HUES64 (cell line): ENCODE results near the gene IGSF8.

Experiments
- H3K27ac ChIP-seq: 2 replicates; pipeline ENCODE4 v1.7.0; 2013; ENCODE audit warnings: low read depth, low read length, inconsistent platforms
- H3K27me3 ChIP-seq: 2 replicates; pipeline ENCODE4 v1.6.1; 2013; ENCODE audit warnings: mild to moderate bottlenecking, low read length; ENCODE audit not compliant: insufficient read depth
- H3K36me3 ChIP-seq: 2 replicates; pipeline ENCODE4 v1.6.1; 2013; ENCODE audit warnings: mild to moderate bottlenecking, low read length; ENCODE audit not compliant: insufficient read depth
- H3K4me1 ChIP-seq: 2 replicates; pipeline ENCODE4 v1.6.1; 2013; ENCODE audit warnings: mild to moderate bottlenecking, low read length, moderate library complexity; ENCODE audit not compliant: insufficient read depth
- H3K4me3 ChIP-seq: 2 replicates; pipeline ENCODE4 v1.5.1; 2013; ENCODE audit warnings: mild to moderate bottlenecking, low read length, moderate library complexity
- H3K9ac ChIP-seq: 2 replicates; pipeline ENCODE4 v1.6.1; 2013; ENCODE audit warnings: mild to moderate bottlenecking, low read depth, low read length
- H3K9me3 ChIP-seq: 2 replicates; pipeline ENCODE4 v1.6.1; 2013; ENCODE audit warnings: low read depth, low read length; ENCODE audit not compliant: insufficient read depth
- WGBS: fragments of 150-250, 120-280 bp; methylation state at CpG from one replicate; pipeline ENCODE4 v1.1.7; 2013; ENCODE audit warnings: missing lambda C conversion rate; 5-methylcytosine and 5-hydroxymethylcytosine counted together

Gene IGSF8

GRCh38 chr1:160083968-160084770 is 14.2 kb downstream of the IGSF8 start:
- no peaks in the 10 kb centered on the region for H3K9me3 ChIP-seq
- no peaks in the 10 kb centered on the region for H3K36me3 ChIP-seq
- H3K4me1 ChIP-seq: 0 out of 2 replicates have a peak, but pooled peaks cover 3% of the 10 kb centered on the region
- peak overlapping the region; percentile 66 for H3K9ac ChIP-seq
- no peak overlapping the region for H3K27ac ChIP-seq
- 39% methylated on average over 96 of the region's 96 CpGs for WGBS
- H3K4me3 ChIP-seq: peak overlapping the region; percentile 58
- peaks cover 71% of the 10 kb centered on the region for H3K27me3 ChIP-seq

- H3K27me3 ChIP-seq: peaks cover 76% of the 10 kb centered on the region
Measured at GRCh38 chr1:160082926-160083325, 15.5 kb downstream of the IGSF8 start.

GRCh38 chr1:160082487-160082886 is 15.9 kb downstream of the IGSF8 start:
- no peak overlapping the region for H3K4me3 ChIP-seq
- no peak overlapping the region for H3K27ac ChIP-seq
- H3K4me1 ChIP-seq: 0 out of 2 replicates have a peak, but pooled peaks cover 3% of the 10 kb centered on the region
- WGBS: no CpG with 5 or more reads among the region's 2 CpGs
- no peaks in the 10 kb centered on the region for H3K9me3 ChIP-seq
- H3K9ac ChIP-seq: no peak overlapping the region
- peaks cover 76% of the 10 kb centered on the region for H3K27me3 ChIP-seq
- H3K36me3 ChIP-seq: no peaks in the 10 kb centered on the region

More at GRCh38 chr1:160082926-160083325, 15.5 kb downstream of the IGSF8 start:
- no peak overlapping the region for H3K9ac ChIP-seq
- no peak overlapping the region for H3K27ac ChIP-seq
- no peaks in the 10 kb centered on the region for H3K9me3 ChIP-seq
- no peaks in the 10 kb centered on the region for H3K36me3 ChIP-seq
- WGBS: 68% methylated on average over 3 of the region's 3 CpGs
- H3K4me3 ChIP-seq: no peak overlapping the region
- 0 out of 2 replicates have a peak, but pooled peaks cover 3% of the 10 kb centered on the region for H3K4me1 ChIP-seq

GRCh38 chr1:160081261-160081936 is 17.0 kb downstream of the IGSF8 start, which contains the start of gene KCNJ9:
Gene KCNJ9 (plus strand): TSS chr1:160081538. CDS start chr1:160084031, 2,493 bp downstream.
- Histone ChIP-seq H3K4me1 (0 out of 2 replicates have a peak, but pooled peaks cover 3% of the 10 kb centered on the region), H3K27me3 (peaks cover 75% of the 10 kb centered on the region), H3K9ac (no peak within 1 kb of the TSS), H3K27ac (no peak within 1 kb of the TSS), H3K9me3 (no peaks in the 10 kb centered on the region), H3K4me3 (no peak within 1 kb of the TSS), H3K36me3 (no peaks in the 10 kb centered on the region)
- WGBS: 34% methylated on average over 11 of the region's 14 CpGs

GRCh38 chr1:160080381-160081100 is 17.9 kb downstream of the IGSF8 start:
- no peak overlapping the region for H3K4me3 ChIP-seq
- H3K27me3 ChIP-seq: peaks cover 68% of the 10 kb centered on the region
- H3K4me1 ChIP-seq: no peaks in the 10 kb centered on the region
- H3K9me3 ChIP-seq: no peaks in the 10 kb centered on the region
- WGBS: 70% methylated on average over 6 of the region's 6 CpGs
- H3K36me3 ChIP-seq: no peaks in the 10 kb centered on the region
- no peak overlapping the region for H3K27ac ChIP-seq
- H3K9ac ChIP-seq: no peak overlapping the region

- H3K9me3 ChIP-seq: no peaks in the 10 kb centered on the region
- H3K36me3 ChIP-seq: no peaks in the 10 kb centered on the region
- 70% methylated on average over 4 of the region's 4 CpGs for WGBS
- H3K4me3 ChIP-seq: no peak overlapping the region
- peaks cover 60% of the 10 kb centered on the region for H3K27me3 ChIP-seq
- no peaks in the 10 kb centered on the region for H3K4me1 ChIP-seq
- H3K9ac ChIP-seq: no peak overlapping the region
- no peak overlapping the region for H3K27ac ChIP-seq
Measured at GRCh38 chr1:160079448-160079847, 19.0 kb downstream of the IGSF8 start.

GRCh38 chr1:160078512-160079195 is 19.8 kb downstream of the IGSF8 start:
- Histone ChIP-seq H3K27ac (no peak overlapping the region), H3K4me3 (no peak overlapping the region)

GRCh38 chr1:160077486-160077885 is 20.9 kb downstream of the IGSF8 start:
- no peaks in the 10 kb centered on the region for H3K4me1 ChIP-seq
- H3K9ac ChIP-seq: no peak overlapping the region
- no peaks in the 10 kb centered on the region for H3K36me3 ChIP-seq
- no peaks in the 10 kb centered on the region for H3K9me3 ChIP-seq
- no peak overlapping the region for H3K27ac ChIP-seq
- H3K27me3 ChIP-seq: peaks cover 49% of the 10 kb centered on the region
- no peak overlapping the region for H3K4me3 ChIP-seq

More at GRCh38 chr1:160078512-160079195, 19.8 kb downstream of the IGSF8 start:
- no peaks in the 10 kb centered on the region for H3K9me3 ChIP-seq
- H3K36me3 ChIP-seq: no peaks in the 10 kb centered on the region
- 28% methylated on average over 8 of the region's 8 CpGs for WGBS
- H3K9ac ChIP-seq: no peak overlapping the region
- peaks cover 52% of the 10 kb centered on the region for H3K27me3 ChIP-seq
- no peaks in the 10 kb centered on the region for H3K4me1 ChIP-seq

- no peaks in the 10 kb centered on the region for H3K36me3 ChIP-seq
- no peak overlapping the region for H3K9ac ChIP-seq
- H3K27ac ChIP-seq: no peak overlapping the region
- H3K4me3 ChIP-seq: no peak overlapping the region
- H3K4me1 ChIP-seq: no peaks in the 10 kb centered on the region
- WGBS: 89% methylated on average over 3 of the region's 3 CpGs
- H3K27me3 ChIP-seq: peaks cover 48% of the 10 kb centered on the region
- no peaks in the 10 kb centered on the region for H3K9me3 ChIP-seq
Measured at GRCh38 chr1:160076295-160076694, 22.1 kb downstream of the IGSF8 start.

GRCh38 chr1:160075836-160076235 is 22.6 kb downstream of the IGSF8 start:
- H3K27me3 ChIP-seq: peaks cover 48% of the 10 kb centered on the region
- no peaks in the 10 kb centered on the region for H3K9me3 ChIP-seq
- H3K36me3 ChIP-seq: no peaks in the 10 kb centered on the region
- 0 out of 2 replicates have a peak, but pooled peaks cover 1% of the 10 kb centered on the region for H3K4me1 ChIP-seq
- no peak overlapping the region for H3K4me3 ChIP-seq
- no peak overlapping the region for H3K27ac ChIP-seq
- no peak overlapping the region for H3K9ac ChIP-seq
- WGBS: 63% methylated on average over 2 of the region's 2 CpGs
